HepG2 (cell line): ENCODE measurements around the gene MDFIC. TPM values are rescaled to one million over a fixed set of nuclear protein-coding genes. Genes with fewer than 3 reads are reported as not detected.
A peak's percentile ranks its signal among the peaks of the same experiment; 100 is the strongest.

ENCODE experiments used
- ATAC-seq: fragments of 200-7000 bp; cut with Tn5 transposase; 3 replicates; pipeline ENCODE4 v1.9.1; 2020; ENCODE audit warnings: mild to moderate bottlenecking, moderate library complexity
- BruUV-seq: library from RNA; stranded (reverse); fragments of 400-500 nt; replicated peaks from 2 replicates; lab custom pipeline; 2021; lab: Mats Ljungman, UMichigan
- CTCF ChIA-PET: fragments of 300-600 bp; formaldehyde crosslinking; extraction: SDS; loops from one replicate; lab custom pipeline; 2021; ENCODE audit warnings: low total read pairs, inconsistent platforms, low intra/inter-chr PET ratio; lab: Yijun Ruan, JAX
- POLR2A ChIA-PET: fragments of 350-600 bp; sonication (Branson Sonifier 250); formaldehyde crosslinking; loops from one replicate; lab custom pipeline; 2020; ENCODE audit warnings: antibody characterized with exemption, inconsistent platforms; lab: Yijun Ruan, JAX
- DNase-seq: peaks from one replicate; pipeline ENCODE4 v3.0.0-alpha.2; 2015; ENCODE audit warnings: low spot score
- FAIRE-seq: peaks from 3 replicates; lab custom pipeline; 2011; peaks lifted over from hg19 to GRCh38; lab: Jason Lieb, UNC
- H2AFZ ChIP-seq: one replicate; pipeline ENCODE4 v1.6.1; 2011; ENCODE audit warnings: low read length, inconsistent platforms
- H3K27ac ChIP-seq: fragments of 300-600 bp; 3 replicates; pipeline ENCODE4 v1.8.0; 2011; ENCODE audit warnings: mixed run types, mild to moderate bottlenecking, mixed read lengths, low read length, inconsistent platforms; ENCODE audit not compliant: insufficient read depth; ENCODE audit errors: extremely low read length
- H3K27me3 ChIP-seq, 2 experiments: fragments of 200-600 bp in 1 of 2; 2 replicates in 1 of 2; 3 replicates in 1 of 2; pipeline versions ENCODE4 v1.6.0 to v1.8.0; 2011; ENCODE audit warnings: low read length in 2 of 2, mild to moderate bottlenecking in 2 of 2, moderate library complexity in 2 of 2, inconsistent platforms in 1 of 2; ENCODE audit not compliant: insufficient read depth in 2 of 2, control insufficient read depth in 1 of 2
- H3K36me3 ChIP-seq, 2 experiments: fragments of 200-600 bp in 1 of 2; replicated peaks in 1 of 2; 2 replicates in 1 of 2; 3 replicates in 1 of 2; pipeline versions ENCODE4 v1.5.1 to v1.8.0; 2011; ENCODE audit warnings: low read length in 2 of 2, inconsistent platforms in 1 of 2; ENCODE audit not compliant: insufficient read depth in 2 of 2, control insufficient read depth in 1 of 2
- H3K4me1 ChIP-seq: 2 replicates; pipeline ENCODE4 v1.5.1; 2012; ENCODE audit warnings: low read length, inconsistent platforms; ENCODE audit not compliant: insufficient read depth
- H3K4me2 ChIP-seq: 2 replicates; pipeline ENCODE4 v1.6.0; 2011; ENCODE audit warnings: low read depth, low read length, inconsistent platforms
- H3K4me3 ChIP-seq, 3 experiments: fragments of 200-600 bp in 1 of 3; sonication (generic), shearing (Covaris generic) in 1 of 3; replicated peaks in 1 of 3; 2 replicates each; pipeline ENCODE4 v1.5.1; 2011 to 2016; ENCODE audit warnings: low read length in 3 of 3, inconsistent platforms in 2 of 3, low read depth in 2 of 3, mild to moderate bottlenecking in 2 of 3, control low read depth in 1 of 3, mixed read lengths in 1 of 3; ENCODE audit not compliant: insufficient read depth in 1 of 3
- H3K79me2 ChIP-seq: one replicate; pipeline ENCODE4 v1.6.1; 2011; ENCODE audit warnings: low read length, inconsistent platforms; ENCODE audit not compliant: insufficient read depth
- H3K9ac ChIP-seq: 2 replicates; pipeline ENCODE4 v1.6.0; 2011; ENCODE audit warnings: mild to moderate bottlenecking, low read depth, low read length, inconsistent platforms; ENCODE audit not compliant: insufficient read depth
- H3K9me3 ChIP-seq: 2 replicates; pipeline ENCODE4 v1.5.1; 2012; ENCODE audit warnings: mild to moderate bottlenecking, low read length
- H4K20me1 ChIP-seq: 2 replicates; pipeline ENCODE4 v1.6.0; 2011; ENCODE audit warnings: inconsistent platforms, mild to moderate bottlenecking, low read length, moderate library complexity; ENCODE audit not compliant: insufficient read depth
- CC2D1A ChIP-seq: sonication (generic); formaldehyde crosslinking; IDR thresholded peaks from 2 replicates; pipeline ENCODE4 v1.8.1; 2023; ENCODE audit warnings: mild to moderate bottlenecking, missing genetic modification reagents
- GLMP ChIP-seq: sonication (generic); formaldehyde crosslinking; IDR thresholded peaks from 2 replicates; pipeline ENCODE4 v1.9.0; 2021; ENCODE audit warnings: missing genetic modification reagents, mild to moderate bottlenecking, borderline replicate concordance
- LRRFIP1 ChIP-seq: sonication (generic); formaldehyde crosslinking; conservative IDR thresholded peaks from 2 replicates; pipeline ENCODE4 v1.4.0; 2020; ENCODE audit warnings: missing genetic modification reagents
- MAFF ChIP-seq: IDR thresholded peaks from 2 replicates; pipeline ENCODE4 v1.6.1; 2011; ENCODE audit warnings: low read depth, low read length, improper control_type of control experiment
- MAFK ChIP-seq, 2 experiments: IDR thresholded peaks in 1 of 2; conservative IDR thresholded peaks in 1 of 2; 2 replicates each; pipeline ENCODE4 v1.6.1; 2011; ENCODE audit warnings: improper control_type of control experiment in 2 of 2, low read length in 2 of 2
- NKX3-1 ChIP-seq: sonication (generic); formaldehyde crosslinking; IDR thresholded peaks from 2 replicates; pipeline ENCODE4 v1.5.0; 2020; ENCODE audit warnings: missing genetic modification reagents
- RNF2 ChIP-seq: fragments of 450-650 bp; conservative IDR thresholded peaks from 2 replicates; pipeline ENCODE4 v1.6.1; 2016; ENCODE audit warnings: low read depth
- ZFP41 ChIP-seq: sonication (generic); formaldehyde crosslinking; IDR thresholded peaks from 2 replicates; pipeline ENCODE4 v1.4.0; 2020; ENCODE audit warnings: mild to moderate bottlenecking, missing genetic modification reagents, borderline replicate concordance
- ZNF276 ChIP-seq: sonication (generic); formaldehyde crosslinking; IDR thresholded peaks from 2 replicates; pipeline ENCODE4 v1.4.0; 2020; ENCODE audit warnings: mild to moderate bottlenecking, low read depth, missing genetic modification reagents
- ZNF710 ChIP-seq: sonication (generic); formaldehyde crosslinking; IDR thresholded peaks from 2 replicates; pipeline ENCODE4 v1.5.0; 2020; ENCODE audit warnings: mild to moderate bottlenecking, missing genetic modification reagents, borderline replicate concordance
- WGBS: methylation state at CpG from one replicate; pipeline ENCODE4 v1.1.6; 2017; ENCODE audit warnings: low lambda C conversion rate; 5-methylcytosine and 5-hydroxymethylcytosine counted together
- in situ Hi-C: cut with HindIII; loops from 2 replicates; pipeline ENCODE4 v1.10.0; 2017; ENCODE audit warnings: low pct_unique_long_range_greater_than_20kb; ENCODE audit not compliant: extremely low pct_ligation_motif_present
- intact Hi-C: fragments of 100-400 bp; cut with micrococcal nuclease; formaldehyde crosslinking; loops from one replicate; pipeline ENCODE4 v1.10.0; 2022; ENCODE audit not compliant: unreplicated experiment
- polyA plus RNA-seq, 8 experiments: library from polyadenylated mRNA; depleted of rRNA in 3 of 8; stranded (reverse) in 7 of 8; unstranded in 1 of 8; fragments of >200 nt; fragmentation: Illumina TruSeq in 4 of 8; extraction: Trizol in 4 of 8; gene quantifications; 2 replicates each; pipeline versions ENCODE4 v1.2.1 to v1.2.3, GENCODE V29; 2011 to 2016; ENCODE audit warnings: low read depth in 4 of 8, missing spikeins in 1 of 8, mixed read lengths in 1 of 8; ENCODE audit not compliant: insufficient read depth in 1 of 8
- total RNA-seq, 5 experiments: library from RNA; depleted of rRNA; stranded (reverse); fragments of >200 nt; fragmentation: Illumina TruSeq; extraction: Trizol; gene quantifications; 2 replicates each; pipeline ENCODE4 v1.2.3, GENCODE V29; 2016; ENCODE audit warnings: low read depth in 1 of 5
- TF ChIP-seq, protein P1 (sequence below): sonication (generic); formaldehyde crosslinking; IDR thresholded peaks from 2 replicates; pipeline ENCODE4 v1.4.0; 2020; ENCODE audit warnings: missing genetic modification reagents
- TF ChIP-seq, protein P2 (sequence below): sonication (generic); formaldehyde crosslinking; IDR thresholded peaks from 2 replicates; pipeline ENCODE4 v1.8.0; 2022; ENCODE audit warnings: mild to moderate bottlenecking, missing genetic modification reagents, moderate library complexity

The MDFIC gene
- total and polyA plus RNA-seq, 2 of the 13 experiments (the other 11 are each of a cell fraction or from before 2014, with no cell fraction given), result 0.13 TPM; not detected in 1

GRCh38 chr7:114957444-114957843, 35.5 kb downstream of the MDFIC start:
- ChIA-PET CTCF (no interaction called here), POLR2A (no interaction called here)
- 65% methylated on average over 1 of the region's 1 CpG for WGBS
- no peaks in the 10 kb centered on the region for H3K27me3 ChIP-seq
- H3K9me3 ChIP-seq, result no peaks in the 10 kb centered on the region
- intact Hi-C loops, result no loop called here
- no peak for FAIRE-seq
- TF ChIP-seq MAFK (conservative IDR thresholded peaks at IDR 0.05 in 1 of 2, IDR thresholded peaks at IDR 0.05 in 1 of 2; ENCODE audit: low read length in 2 of 2) (peak; percentile 89 to 93), GLMP (no peak), MAFF (peak; percentile 92), LRRFIP1 (CRISPR knock-in tag) (no peak), ZFP41 (CRISPR knock-in tag) (no peak), CC2D1A (CRISPR knock-in tag) (no peak), ZNF710 (CRISPR knock-in tag) (no peak), ZNF276 (CRISPR knock-in tag) (no peak), NKX3-1 (CRISPR knock-in tag) (no peak), RNF2 (no peak)
- TF ChIP-seq, protein P1, sequence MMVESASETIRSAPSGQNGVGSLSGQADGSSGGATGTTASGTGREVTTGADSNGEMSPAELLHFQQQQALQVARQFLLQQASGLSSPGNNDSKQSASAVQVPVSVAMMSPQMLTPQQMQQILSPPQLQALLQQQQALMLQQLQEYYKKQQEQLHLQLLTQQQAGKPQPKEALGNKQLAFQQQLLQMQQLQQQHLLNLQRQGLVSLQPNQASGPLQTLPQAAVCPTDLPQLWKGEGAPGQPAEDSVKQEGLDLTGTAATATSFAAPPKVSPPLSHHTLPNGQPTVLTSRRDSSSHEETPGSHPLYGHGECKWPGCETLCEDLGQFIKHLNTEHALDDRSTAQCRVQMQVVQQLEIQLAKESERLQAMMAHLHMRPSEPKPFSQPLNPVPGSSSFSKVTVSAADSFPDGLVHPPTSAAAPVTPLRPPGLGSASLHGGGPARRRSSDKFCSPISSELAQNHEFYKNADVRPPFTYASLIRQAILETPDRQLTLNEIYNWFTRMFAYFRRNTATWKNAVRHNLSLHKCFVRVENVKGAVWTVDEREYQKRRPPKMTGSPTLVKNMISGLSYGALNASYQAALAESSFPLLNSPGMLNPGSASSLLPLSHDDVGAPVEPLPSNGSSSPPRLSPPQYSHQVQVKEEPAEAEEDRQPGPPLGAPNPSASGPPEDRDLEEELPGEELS (CRISPR knock-in tag), result no peak
- TF ChIP-seq, protein P2, sequence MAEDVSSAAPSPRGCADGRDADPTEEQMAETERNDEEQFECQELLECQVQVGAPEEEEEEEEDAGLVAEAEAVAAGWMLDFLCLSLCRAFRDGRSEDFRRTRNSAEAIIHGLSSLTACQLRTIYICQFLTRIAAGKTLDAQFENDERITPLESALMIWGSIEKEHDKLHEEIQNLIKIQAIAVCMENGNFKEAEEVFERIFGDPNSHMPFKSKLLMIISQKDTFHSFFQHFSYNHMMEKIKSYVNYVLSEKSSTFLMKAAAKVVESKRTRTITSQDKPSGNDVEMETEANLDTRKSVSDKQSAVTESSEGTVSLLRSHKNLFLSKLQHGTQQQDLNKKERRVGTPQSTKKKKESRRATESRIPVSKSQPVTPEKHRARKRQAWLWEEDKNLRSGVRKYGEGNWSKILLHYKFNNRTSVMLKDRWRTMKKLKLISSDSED (CRISPR knock-in tag), result no peak
- no TSS peak for BruUV-seq
- no peak overlapping the region for H3K27ac ChIP-seq
- H3K4me3 ChIP-seq, result no peak overlapping the region
- ATAC-seq, result no peak
- no peaks in the 10 kb centered on the region for H3K79me2 ChIP-seq
- H3K36me3 ChIP-seq, result no peaks in the 10 kb centered on the region
- no peak for DNase-seq
- H4K20me1 ChIP-seq, result no peaks in the 10 kb centered on the region
- no peak overlapping the region for H3K4me2 ChIP-seq
- no peak overlapping the region for H3K9ac ChIP-seq
- in situ Hi-C loops, result no loop called here
- H2AFZ ChIP-seq, result no peak overlapping the region
- no peaks in the 10 kb centered on the region for H3K4me1 ChIP-seq
